CD4-positive, CD25-positive, alpha-beta regulatory T cell (primary cell): Measurements from ENCODE around the gene TMEM178B. TPM values are rescaled to one million over a fixed set of nuclear protein-coding genes. Genes with fewer than 3 reads are reported as not detected.
"Not testable (repeated sequence)": the region's sequence is repeated elsewhere in the genome, so short reads cannot be mapped to it uniquely, and the experiment has no call there.

Source experiments
- ATAC-seq, 2 donors: fragments of 150-1000 bp; cut with Tn5 transposase; one replicate each; pipeline ENCODE4 v1.10.0; 2021; ENCODE audit warnings: low read depth in 2 of 2, moderate number of reproducible peaks in 2 of 2, moderate library complexity in 1 of 2
- DNase-seq, 3 donors: peaks; one replicate each; pipeline versions ENCODE4 v3.0.0 to v3.0.0-alpha.2; 2012 to 2022; ENCODE audit warnings: mixed read lengths in 1 of 3
- H3K27ac ChIP-seq: one replicate; pipeline ENCODE4 v1.7.0; 2013; ENCODE audit warnings: mild to moderate bottlenecking, low read length; ENCODE audit not compliant: insufficient read depth, poor library complexity, severe bottlenecking
- H3K27me3 ChIP-seq: one replicate; pipeline ENCODE4 v1.7.0; 2013; ENCODE audit warnings: low read length; ENCODE audit not compliant: control insufficient read depth, insufficient read depth
- H3K36me3 ChIP-seq: one replicate; pipeline ENCODE4 v1.7.0; 2013; ENCODE audit warnings: mild to moderate bottlenecking, low read length, moderate library complexity; ENCODE audit not compliant: control insufficient read depth, insufficient read depth
- H3K4me1 ChIP-seq: 2 replicates; pipeline ENCODE4 v1.7.0; 2013; ENCODE audit warnings: mild to moderate bottlenecking, low read length; ENCODE audit not compliant: insufficient read depth, control insufficient read depth, poor library complexity, severe bottlenecking
- H3K4me3 ChIP-seq: one replicate; pipeline ENCODE4 v1.7.0; 2013; ENCODE audit warnings: low read depth, mild to moderate bottlenecking, low read length, moderate library complexity
- H3K9me3 ChIP-seq, 2 experiments: 1 replicate in 1 of 2; 2 replicates in 1 of 2; pipeline ENCODE4 v1.7.0; 2013; ENCODE audit warnings: low read length in 2 of 2, mild to moderate bottlenecking in 1 of 2, moderate library complexity in 1 of 2; ENCODE audit not compliant: control insufficient read depth in 2 of 2
- H3K27ac Mint-ChIP-seq, 3 donors: one replicate each; pipeline ENCODE4 v1.8.0; 2020 to 2022; ENCODE audit warnings: mild to moderate bottlenecking in 3 of 3, mixed read lengths in 3 of 3, moderate library complexity in 2 of 3
- H3K27me3 Mint-ChIP-seq: one replicate; pipeline ENCODE4 v1.8.0; 2022; ENCODE audit warnings: mild to moderate bottlenecking, mixed read lengths
- H3K36me3 Mint-ChIP-seq: one replicate; pipeline ENCODE4 v1.8.0; 2020; ENCODE audit warnings: mixed read lengths
- H3K4me1 Mint-ChIP-seq, 4 donors: one replicate each; pipeline ENCODE4 v1.8.0; 2020 to 2022; ENCODE audit warnings: mixed read lengths in 4 of 4, mild to moderate bottlenecking in 1 of 4
- H3K4me3 Mint-ChIP-seq, 4 donors: one replicate each; pipeline ENCODE4 v1.8.0; 2020 to 2022; ENCODE audit warnings: mild to moderate bottlenecking in 4 of 4, mixed read lengths in 4 of 4, moderate library complexity in 3 of 4
- H3K9me3 Mint-ChIP-seq, 7 donors: one replicate each; pipeline ENCODE4 v1.8.0; 2020 to 2022; ENCODE audit warnings: mixed read lengths in 7 of 7, mild to moderate bottlenecking in 3 of 7, moderate library complexity in 2 of 7
- polyA plus RNA-seq, 4 donors: library from polyadenylated mRNA; unstranded; fragments of 300-500 nt; fragmentation: Illumina TruSeq; gene quantifications; one replicate each; pipeline ENCODE4 v1.2.3, GENCODE V29; 2021
- total RNA-seq: library from RNA; stranded (reverse); gene quantifications from one replicate; pipeline ENCODE4 v1.2.3, GENCODE V29; 2022

TMEM178B gene
- total and polyA plus RNA-seq, 5 donors from 2014 or later = 0.10 TPM; not detected in 4

GRCh38 chr7:141390339-141390738 is 316.5 kb downstream of the TMEM178B start:
- no peaks in the 10 kb centered on the region for H3K4me1 Mint-ChIP-seq
- H3K36me3 ChIP-seq = no peaks in the 10 kb centered on the region
- peaks cover 5% of the 10 kb centered on the region for H3K27me3 Mint-ChIP-seq
- no peaks in the 10 kb centered on the region for H3K36me3 Mint-ChIP-seq
- H3K4me3 Mint-ChIP-seq = no peak overlapping the region
- peaks cover 0 to 4% (median 2%) of the 10 kb centered on the region in 7 donors for H3K9me3 Mint-ChIP-seq
- H3K27ac Mint-ChIP-seq = no peak overlapping the region
- DNase-seq (no peak), ATAC-seq (no peak)
- no peak overlapping the region for H3K4me3 ChIP-seq
- no peaks in the 10 kb centered on the region for H3K9me3 ChIP-seq
- H3K27ac ChIP-seq = no peak overlapping the region
- no peaks in the 10 kb centered on the region for H3K4me1 ChIP-seq
- H3K27me3 ChIP-seq = no peaks in the 10 kb centered on the region

- no peak overlapping the region for H3K4me3 Mint-ChIP-seq
- no peak overlapping the region for H3K27ac Mint-ChIP-seq
- no peak overlapping the region for H3K4me3 ChIP-seq
- H3K9me3 Mint-ChIP-seq = peaks cover 0 to 9% (median 1%) of the 10 kb centered on the region in 7 donors
- ATAC-seq (no peak), DNase-seq (no peak)
- no peaks in the 10 kb centered on the region for H3K36me3 ChIP-seq
- no peaks in the 10 kb centered on the region for H3K9me3 ChIP-seq
- H3K4me1 Mint-ChIP-seq = no peaks in the 10 kb centered on the region
- no peak overlapping the region for H3K27ac ChIP-seq
- H3K27me3 ChIP-seq = no peaks in the 10 kb centered on the region
- H3K36me3 Mint-ChIP-seq = no peaks in the 10 kb centered on the region
- H3K27me3 Mint-ChIP-seq = peaks cover 10% of the 10 kb centered on the region
- H3K4me1 ChIP-seq = no peaks in the 10 kb centered on the region
Measured at GRCh38 chr7:141393056-141393455, 319.2 kb downstream of the TMEM178B start.

GRCh38 chr7:141397236-141398163 is 323.6 kb downstream of the TMEM178B start:
- Mint-ChIP-seq H3K9me3 (peaks cover 0 to 8% (median 0%) of the 10 kb centered on the region in 7 donors), H3K27me3 (peaks cover 6% of the 10 kb centered on the region), H3K4me1 (no peaks in the 10 kb centered on the region), H3K27ac (no peak overlapping the region), H3K36me3 (no peaks in the 10 kb centered on the region), H3K4me3 (no peak overlapping the region)
- Histone ChIP-seq H3K4me1 (no peaks in the 10 kb centered on the region), H3K27ac (no peak overlapping the region), H3K36me3 (no peaks in the 10 kb centered on the region), H3K9me3 (no peaks in the 10 kb centered on the region), H3K27me3 (no peaks in the 10 kb centered on the region), H3K4me3 (no peak overlapping the region)
- DNase-seq = no peak
- ATAC-seq = no peak

GRCh38 chr7:141400356-141400755 is 326.5 kb downstream of the TMEM178B start:
- ATAC-seq = no peak
- Mint-ChIP-seq H3K36me3 (no peaks in the 10 kb centered on the region), H3K27ac (no peak overlapping the region)

GRCh38 chr7:141402277-141402996 is 328.6 kb downstream of the TMEM178B start:
- H3K27me3 Mint-ChIP-seq = peaks cover 6% of the 10 kb centered on the region
- no peak overlapping the region for H3K4me3 Mint-ChIP-seq
- no peaks in the 10 kb centered on the region for H3K4me1 Mint-ChIP-seq
- H3K9me3 Mint-ChIP-seq = peaks cover 0 to 3% (median 0%) of the 10 kb centered on the region in 7 donors
- ATAC-seq (no peak), DNase-seq (no peak)
- Histone ChIP-seq H3K9me3 (no peaks in the 10 kb centered on the region), H3K4me1 (no peaks in the 10 kb centered on the region), H3K4me3 (no peak overlapping the region), H3K27me3 (no peaks in the 10 kb centered on the region), H3K27ac (no peak overlapping the region), H3K36me3 (no peaks in the 10 kb centered on the region)
- H3K36me3 Mint-ChIP-seq = no peaks in the 10 kb centered on the region
- no peak overlapping the region for H3K27ac Mint-ChIP-seq

More at GRCh38 chr7:141400356-141400755, 326.5 kb downstream of the TMEM178B start:
- Mint-ChIP-seq H3K4me3 (no peak overlapping the region), H3K4me1 (no peaks in the 10 kb centered on the region), H3K9me3 (peaks cover 0 to 6% (median 0%) of the 10 kb centered on the region in 7 donors), H3K27me3 (peaks cover 6% of the 10 kb centered on the region)
- H3K9me3 ChIP-seq = no peaks in the 10 kb centered on the region
- no peak overlapping the region for H3K4me3 ChIP-seq
- H3K36me3 ChIP-seq = no peaks in the 10 kb centered on the region
- H3K4me1 ChIP-seq = no peaks in the 10 kb centered on the region
- no peak for DNase-seq
- no peak overlapping the region for H3K27ac ChIP-seq
- H3K27me3 ChIP-seq = no peaks in the 10 kb centered on the region

- H3K9me3 Mint-ChIP-seq, H3K36me3 Mint-ChIP-seq, H3K27ac ChIP-seq, ATAC-seq, H3K27me3 Mint-ChIP-seq, DNase-seq, H3K4me1 Mint-ChIP-seq, H3K4me3 ChIP-seq, H3K27ac Mint-ChIP-seq, H3K4me1 ChIP-seq, H3K27me3 ChIP-seq, H3K9me3 ChIP-seq, H3K36me3 ChIP-seq, H3K4me3 Mint-ChIP-seq: not testable (repeated sequence)
Measured at GRCh38 chr7:141403846-141404245, 330.0 kb downstream of the TMEM178B start.

- Histone ChIP-seq H3K27me3 (no peaks in the 10 kb centered on the region), H3K36me3 (no peaks in the 10 kb centered on the region), H3K27ac (no peak overlapping the region), H3K4me3 (no peak overlapping the region), H3K9me3 (no peaks in the 10 kb centered on the region), H3K4me1 (no peaks in the 10 kb centered on the region)
- Mint-ChIP-seq H3K36me3 (no peaks in the 10 kb centered on the region), H3K4me1 (no peaks in the 10 kb centered on the region), H3K4me3 (no peak overlapping the region), H3K27me3 (no peaks in the 10 kb centered on the region), H3K9me3 (peaks cover 0 to 1% (median 0%) of the 10 kb centered on the region in 7 donors), H3K27ac (no peak overlapping the region)
- no peak for ATAC-seq
- DNase-seq = no peak
Measured at GRCh38 chr7:141406347-141406746, 332.5 kb downstream of the TMEM178B start.
